Suprapubic skin (tissue), 4 donors: Measurements from ENCODE around the gene ITPR2. TPM values are rescaled to one million over a fixed set of nuclear protein-coding genes. Genes with fewer than 3 reads are reported as not detected.

Source experiments
- DNase-seq, 2 donors: peaks; one replicate each; pipeline ENCODE4 v3.0.0-alpha.2; 2019; ENCODE audit warnings: low spot score in 2 of 2
- H3K27ac ChIP-seq: fragments of 200-600 bp; sonication (generic); one replicate; pipeline ENCODE4 v1.5.1; 2019
- H3K27me3 ChIP-seq: fragments of 200-600 bp; sonication (generic); one replicate; pipeline ENCODE4 v1.5.1; 2019
- H3K36me3 ChIP-seq: fragments of 200-600 bp; sonication (generic); one replicate; pipeline ENCODE4 v1.5.1; 2019
- H3K4me1 ChIP-seq: fragments of 200-600 bp; sonication (generic); one replicate; pipeline ENCODE4 v1.5.1; 2019
- H3K4me3 ChIP-seq: fragments of 200-600 bp; sonication (generic); one replicate; pipeline ENCODE4 v1.5.1; 2019; ENCODE audit warnings: mild to moderate bottlenecking
- H3K9me3 ChIP-seq: fragments of 200-600 bp; sonication (generic); one replicate; pipeline ENCODE4 v1.5.1; 2019
- CTCF ChIP-seq, 2 donors: fragments of 200-600 bp in 1 of 2; fragments of 450-650 bp in 1 of 2; sonication (generic) in 1 of 2; IDR thresholded peaks; one replicate each; pipeline ENCODE4 v1.5.1; 2016 to 2019; ENCODE audit warnings: antibody characterized with exemption in 2 of 2, mild to moderate bottlenecking in 1 of 2, moderate library complexity in 1 of 2
- EP300 ChIP-seq: sonication (generic); formaldehyde crosslinking; IDR thresholded peaks from one replicate; pipeline ENCODE4 v1.6.1; 2017; ENCODE audit warnings: antibody characterized with exemption
- POLR2A ChIP-seq, 2 donors: fragments of 450-650 bp; IDR thresholded peaks; one replicate each; pipeline ENCODE4 v1.6.1; 2017; ENCODE audit warnings: antibody characterized with exemption in 2 of 2, mild to moderate bottlenecking in 2 of 2, moderate library complexity in 2 of 2
- POLR2AphosphoS5 ChIP-seq, 3 donors: sonication (generic); formaldehyde crosslinking; IDR thresholded peaks; one replicate each; pipeline ENCODE4 v1.6.1; 2017; ENCODE audit warnings: antibody characterized with exemption in 3 of 3
- WGBS: methylation state at CpG from one replicate; pipeline ENCODE4 v1.1.5; 2018; 5-methylcytosine and 5-hydroxymethylcytosine counted together
- total RNA-seq, 4 donors: library from RNA; depleted of rRNA; stranded (reverse); fragments of >200 nt; gene quantifications; one replicate each; pipeline ENCODE4 v1.1.0, GENCODE V29; 2016

The ITPR2 gene
- total RNA-seq, 4 donors from 2014 or later, result 59.6 to 159 (median 72.1) TPM

- Histone ChIP-seq H3K9me3 (no peaks in the 10 kb centered on the region), H3K36me3 (no peaks in the 10 kb centered on the region), H3K4me3 (no peak overlapping the region), H3K27ac (no peak overlapping the region), H3K4me1 (peaks cover 11% of the 10 kb centered on the region), H3K27me3 (no peaks in the 10 kb centered on the region)
- WGBS, result 75% methylated on average over 8 of the region's 8 CpGs
- TF ChIP-seq POLR2AphosphoS5 (IDR thresholded peaks at IDR 0.05), result no peak
- TF ChIP-seq POLR2A (IDR thresholded peaks at IDR 0.05), result no peak
- no peak for DNase-seq
Observed at GRCh38 chr12:26297396-26298070, 535.5 kb downstream of the ITPR2 start.

- H3K36me3 ChIP-seq, result no peaks in the 10 kb centered on the region
- DNase-seq, result no peak
- no peak overlapping the region for H3K4me3 ChIP-seq
- WGBS, result 71% methylated on average over 4 of the region's 4 CpGs
- no peak overlapping the region for H3K27ac ChIP-seq
- no peak for TF ChIP-seq POLR2A (IDR thresholded peaks at IDR 0.05)
- TF ChIP-seq CTCF (IDR thresholded peaks at IDR 0.05), result no peak
- no peak for TF ChIP-seq EP300
- no peak for TF ChIP-seq POLR2AphosphoS5 (IDR thresholded peaks at IDR 0.05)
- H3K27me3 ChIP-seq, result no peaks in the 10 kb centered on the region
- H3K4me1 ChIP-seq, result peaks cover 11% of the 10 kb centered on the region
- H3K9me3 ChIP-seq, result no peaks in the 10 kb centered on the region
Observed at GRCh38 chr12:26295001-26295400, 538.0 kb downstream of the ITPR2 start.

- Histone ChIP-seq H3K9me3 (no peaks in the 10 kb centered on the region), H3K27ac (no peak overlapping the region), H3K36me3 (no peaks in the 10 kb centered on the region), H3K4me1 (peaks cover 7% of the 10 kb centered on the region), H3K4me3 (no peak overlapping the region), H3K27me3 (no peaks in the 10 kb centered on the region)
- 81% methylated on average over 2 of the region's 2 CpGs for WGBS
- no peak for DNase-seq
- TF ChIP-seq EP300 (no peak), POLR2AphosphoS5 (IDR thresholded peaks at IDR 0.05) (no peak), POLR2A (IDR thresholded peaks at IDR 0.05) (no peak), CTCF (IDR thresholded peaks at IDR 0.05) (no peak)
Observed at GRCh38 chr12:26293612-26294011, 539.4 kb downstream of the ITPR2 start.

- WGBS, result 100% methylated on average over 1 of the region's 1 CpG
- H3K27ac ChIP-seq, result no peak overlapping the region
- no peaks in the 10 kb centered on the region for H3K27me3 ChIP-seq
- DNase-seq, result no peak
- TF ChIP-seq EP300 (no peak), POLR2A (IDR thresholded peaks at IDR 0.05) (no peak), POLR2AphosphoS5 (IDR thresholded peaks at IDR 0.05) (no peak), CTCF (IDR thresholded peaks at IDR 0.05) (no peak)
- H3K4me3 ChIP-seq, result no peak overlapping the region
- H3K4me1 ChIP-seq, result peaks cover 10% of the 10 kb centered on the region
- no peaks in the 10 kb centered on the region for H3K9me3 ChIP-seq
- no peaks in the 10 kb centered on the region for H3K36me3 ChIP-seq
Observed at GRCh38 chr12:26292596-26292995, 540.4 kb downstream of the ITPR2 start.

GRCh38 chr12:26290565-26290964, 542.4 kb downstream of the ITPR2 start:
- Histone ChIP-seq H3K36me3 (no peaks in the 10 kb centered on the region), H3K4me3 (no peak overlapping the region), H3K27me3 (no peaks in the 10 kb centered on the region), H3K4me1 (peaks cover 14% of the 10 kb centered on the region), H3K9me3 (no peaks in the 10 kb centered on the region), H3K27ac (no peak overlapping the region)
- 82% methylated on average over 2 of the region's 2 CpGs for WGBS
- DNase-seq, result no peak
- TF ChIP-seq EP300 (no peak), CTCF (IDR thresholded peaks at IDR 0.05) (no peak), POLR2AphosphoS5 (IDR thresholded peaks at IDR 0.05) (no peak), POLR2A (IDR thresholded peaks at IDR 0.05) (no peak)
